DND-41 (cell line): ENCODE data around the gene NIPAL3.

Experiments used
- ATAC-seq: fragments of 200-7000 bp; cut with Tn5 transposase; 3 replicates; pipeline ENCODE4 v1.9.1; 2021; ENCODE audit warnings: low read depth; ENCODE audit not compliant: insufficient read depth
- DNase-seq: peaks from one replicate; pipeline ENCODE4 v3.0.0-alpha.2; 2020
- H2AFZ ChIP-seq: 2 replicates; pipeline ENCODE4 v1.6.0; 2012; ENCODE audit warnings: low read depth, low read length
- H3K27ac ChIP-seq: 2 replicates; pipeline ENCODE4 v1.5.1; 2012; ENCODE audit warnings: low read length, inconsistent platforms
- H3K27me3 ChIP-seq: fragments of 200-600 bp; sonication (generic); 2 replicates; pipeline ENCODE4 v1.6.0; 2012; ENCODE audit warnings: low read length, mild to moderate bottlenecking, inconsistent platforms; ENCODE audit not compliant: insufficient read depth, poor library complexity
- H3K36me3 ChIP-seq: 2 replicates; pipeline ENCODE4 v1.5.1; 2012; ENCODE audit warnings: low read length, inconsistent platforms; ENCODE audit not compliant: insufficient read depth
- H3K4me1 ChIP-seq: 2 replicates; pipeline ENCODE4 v1.5.1; 2012; ENCODE audit warnings: mild to moderate bottlenecking, low read length; ENCODE audit not compliant: insufficient read depth
- H3K4me2 ChIP-seq: 2 replicates; pipeline ENCODE4 v1.6.0; 2012; ENCODE audit warnings: mild to moderate bottlenecking, moderate library complexity, low read length, inconsistent platforms; ENCODE audit not compliant: insufficient read depth
- H3K4me3 ChIP-seq, 2 experiments: fragments of 200-600 bp in 1 of 2; shearing (Covaris generic) in 1 of 2; 2 replicates each; pipeline ENCODE4 v1.5.1; 2012 to 2016; ENCODE audit warnings: inconsistent platforms in 2 of 2, low read length in 2 of 2, mild to moderate bottlenecking in 2 of 2, low read depth in 1 of 2, moderate library complexity in 1 of 2
- H3K79me2 ChIP-seq: 2 replicates; pipeline ENCODE4 v1.6.0; 2012; ENCODE audit warnings: low read length, inconsistent platforms; ENCODE audit not compliant: insufficient read depth
- H3K9ac ChIP-seq: 2 replicates; pipeline ENCODE4 v1.6.0; 2012; ENCODE audit warnings: low read depth, mild to moderate bottlenecking, inconsistent platforms, low read length, moderate library complexity
- H3K9me3 ChIP-seq: 2 replicates; pipeline ENCODE4 v1.5.1; 2012; ENCODE audit warnings: low read length, moderate library complexity, mild to moderate bottlenecking, inconsistent platforms; ENCODE audit not compliant: insufficient read depth, severe bottlenecking
- H4K20me1 ChIP-seq: 2 replicates; pipeline ENCODE4 v1.6.0; 2012; ENCODE audit warnings: low read length; ENCODE audit not compliant: insufficient read depth
- EZH2 ChIP-seq: IDR thresholded peaks from 3 replicates; pipeline ENCODE4 v1.6.1; 2012; ENCODE audit warnings: borderline replicate concordance, low read depth, mild to moderate bottlenecking, moderate library complexity, low read length, inconsistent platforms; ENCODE audit not compliant: severe bottlenecking
- TF ChIP-seq, protein P1 (sequence below): IDR thresholded peaks from 2 replicates; pipeline ENCODE4 v1.5.1; 2012; ENCODE audit warnings: borderline replicate concordance, low read length, moderate library complexity, mild to moderate bottlenecking; ENCODE audit not compliant: poor library complexity, severe bottlenecking; ENCODE audit errors: extremely low read depth

NIPAL3 gene

DNA sequence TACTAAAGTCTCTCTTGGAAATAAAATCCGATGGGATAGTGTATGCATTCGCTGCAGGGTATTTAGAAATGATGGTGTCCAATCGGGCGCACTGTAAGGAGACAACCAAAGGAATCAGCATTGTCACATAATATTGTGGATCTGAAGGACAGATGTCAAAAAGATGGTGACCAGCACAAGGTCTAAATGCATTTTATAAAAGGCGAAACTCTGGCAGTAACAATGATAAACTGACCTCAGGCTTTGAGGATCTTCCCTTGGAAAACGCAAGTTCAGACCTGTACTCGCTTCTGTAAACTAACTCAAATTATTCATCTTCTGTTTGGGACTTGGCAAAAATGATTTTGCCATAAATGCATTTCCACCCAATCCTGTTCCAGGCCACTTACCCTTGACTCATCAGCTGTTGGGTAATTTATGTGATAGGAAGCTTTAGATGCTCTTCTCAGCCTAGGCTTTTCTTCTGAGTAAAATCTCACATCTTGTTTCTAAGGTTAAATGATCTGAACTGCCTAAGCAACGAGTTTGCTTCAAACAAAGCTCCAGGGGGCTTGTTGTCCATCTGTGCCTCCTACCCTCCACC lies 35.8 kb upstream of the NIPAL3 start:
- H3K27ac ChIP-seq, result no peak overlapping the region
- H3K36me3 ChIP-seq, result no peaks in the 10 kb centered on the region
- peaks cover 18% of the 10 kb centered on the region for H3K27me3 ChIP-seq
- ATAC-seq, result no peak
- H3K4me1 ChIP-seq, result no peaks in the 10 kb centered on the region
- H3K4me3 ChIP-seq, result no peak overlapping the region
- no peak overlapping the region for H3K4me2 ChIP-seq
- no peak overlapping the region for H3K9ac ChIP-seq
- no peaks in the 10 kb centered on the region for H3K79me2 ChIP-seq
- H3K9me3 ChIP-seq, result no peaks in the 10 kb centered on the region
- no peak for TF ChIP-seq EZH2
- no peak overlapping the region for H2AFZ ChIP-seq
- no peaks in the 10 kb centered on the region for H4K20me1 ChIP-seq
- DNase-seq, result no peak

DNA sequence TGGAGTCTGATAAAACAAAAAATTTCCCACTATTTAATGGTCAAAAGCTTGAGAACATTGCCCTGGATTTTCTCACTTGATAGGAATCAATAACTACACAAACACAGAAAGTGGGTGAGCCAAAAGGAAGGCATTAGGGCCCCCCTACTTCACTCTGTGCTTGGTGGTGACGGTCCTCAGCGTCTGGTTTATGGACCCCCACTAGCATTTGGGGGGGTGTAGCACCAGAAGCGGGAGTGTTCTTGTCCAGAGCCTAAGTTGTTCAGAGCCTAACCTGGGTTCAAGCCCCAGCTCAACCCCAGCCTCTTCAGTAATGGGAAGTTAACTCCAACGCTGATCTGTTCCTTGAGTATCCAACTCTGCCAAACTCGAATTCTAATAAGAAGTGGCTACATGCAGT lies 35.1 kb upstream of the NIPAL3 start:
- H3K27ac ChIP-seq, result no peak overlapping the region
- TF ChIP-seq, protein P1, sequence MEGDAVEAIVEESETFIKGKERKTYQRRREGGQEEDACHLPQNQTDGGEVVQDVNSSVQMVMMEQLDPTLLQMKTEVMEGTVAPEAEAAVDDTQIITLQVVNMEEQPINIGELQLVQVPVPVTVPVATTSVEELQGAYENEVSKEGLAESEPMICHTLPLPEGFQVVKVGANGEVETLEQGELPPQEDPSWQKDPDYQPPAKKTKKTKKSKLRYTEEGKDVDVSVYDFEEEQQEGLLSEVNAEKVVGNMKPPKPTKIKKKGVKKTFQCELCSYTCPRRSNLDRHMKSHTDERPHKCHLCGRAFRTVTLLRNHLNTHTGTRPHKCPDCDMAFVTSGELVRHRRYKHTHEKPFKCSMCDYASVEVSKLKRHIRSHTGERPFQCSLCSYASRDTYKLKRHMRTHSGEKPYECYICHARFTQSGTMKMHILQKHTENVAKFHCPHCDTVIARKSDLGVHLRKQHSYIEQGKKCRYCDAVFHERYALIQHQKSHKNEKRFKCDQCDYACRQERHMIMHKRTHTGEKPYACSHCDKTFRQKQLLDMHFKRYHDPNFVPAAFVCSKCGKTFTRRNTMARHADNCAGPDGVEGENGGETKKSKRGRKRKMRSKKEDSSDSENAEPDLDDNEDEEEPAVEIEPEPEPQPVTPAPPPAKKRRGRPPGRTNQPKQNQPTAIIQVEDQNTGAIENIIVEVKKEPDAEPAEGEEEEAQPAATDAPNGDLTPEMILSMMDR, result no peak
- TF ChIP-seq EZH2, result no peak
- no peak overlapping the region for H3K4me3 ChIP-seq
- H3K36me3 ChIP-seq, result no peaks in the 10 kb centered on the region
- H3K9me3 ChIP-seq, result no peaks in the 10 kb centered on the region
- no peak overlapping the region for H3K9ac ChIP-seq
- H2AFZ ChIP-seq, result no peak overlapping the region
- no peaks in the 10 kb centered on the region for H3K4me1 ChIP-seq
- no peak for DNase-seq
- H3K79me2 ChIP-seq, result no peaks in the 10 kb centered on the region
- ATAC-seq, result no peak
- H3K4me2 ChIP-seq, result no peak overlapping the region
- no peaks in the 10 kb centered on the region for H4K20me1 ChIP-seq
- H3K27me3 ChIP-seq, result peaks cover 18% of the 10 kb centered on the region

DNA sequence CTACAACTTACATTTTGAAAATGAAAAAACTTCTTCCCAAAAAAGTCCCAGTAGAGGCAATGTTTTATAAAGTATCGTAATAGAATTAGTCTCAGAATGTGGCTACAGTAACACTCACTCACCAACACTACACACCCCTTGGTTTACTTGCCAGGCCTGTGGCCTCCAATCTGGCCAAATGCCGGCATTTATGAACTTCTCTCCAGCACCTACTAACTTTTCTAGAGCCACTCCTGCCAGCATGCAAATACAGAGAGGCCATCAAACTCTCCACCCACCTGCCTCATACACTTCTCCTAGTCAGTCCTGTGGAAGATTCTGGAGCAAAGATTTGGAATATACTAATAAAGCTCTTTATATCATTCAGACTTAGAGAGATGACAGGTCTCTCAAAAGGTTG lies 34.3 kb upstream of the NIPAL3 start:
- Histone ChIP-seq H3K4me3 (no peak overlapping the region), H3K4me2 (no peak overlapping the region), H3K4me1 (no peaks in the 10 kb centered on the region), H3K36me3 (no peaks in the 10 kb centered on the region), H3K79me2 (no peaks in the 10 kb centered on the region), H4K20me1 (no peaks in the 10 kb centered on the region), H3K9me3 (no peaks in the 10 kb centered on the region), H3K27me3 (peaks cover 18% of the 10 kb centered on the region), H3K27ac (no peak overlapping the region), H3K9ac (no peak overlapping the region), H2AFZ (no peak overlapping the region)
- TF ChIP-seq, protein P1, result no peak
- TF ChIP-seq EZH2, result no peak
- ATAC-seq, result no peak
- DNase-seq, result no peak

DNA sequence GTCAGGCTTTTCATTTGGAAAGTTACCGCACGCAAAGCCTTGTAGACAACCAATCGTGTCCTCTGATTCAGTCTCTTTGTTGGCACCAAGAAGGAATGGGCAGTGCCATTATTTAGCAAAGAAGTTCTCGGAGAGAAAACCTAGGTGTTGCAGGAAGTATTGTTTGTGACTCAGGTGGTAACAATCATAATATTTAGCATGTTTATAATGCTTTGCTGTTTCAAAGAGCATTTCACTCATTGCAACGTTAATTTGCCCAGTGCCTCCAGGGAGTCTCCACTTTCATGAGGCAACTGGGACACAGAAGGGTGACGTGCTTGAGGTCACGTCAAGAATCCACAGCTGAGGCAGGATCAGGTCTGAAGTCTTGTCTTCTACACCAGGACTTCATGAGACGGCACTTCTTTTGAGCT lies 33.4 kb upstream of the NIPAL3 start:
- no peak for TF ChIP-seq EZH2
- TF ChIP-seq, protein P1, result no peak
- no peaks in the 10 kb centered on the region for H3K4me1 ChIP-seq
- no peak overlapping the region for H3K4me2 ChIP-seq
- no peaks in the 10 kb centered on the region for H3K79me2 ChIP-seq
- no peak overlapping the region for H3K4me3 ChIP-seq
- DNase-seq (no peak), ATAC-seq (no peak)
- H3K9me3 ChIP-seq, result no peaks in the 10 kb centered on the region
- no peak overlapping the region for H3K9ac ChIP-seq
- no peak overlapping the region for H3K27ac ChIP-seq
- no peak overlapping the region for H2AFZ ChIP-seq
- H3K27me3 ChIP-seq, result peaks cover 14% of the 10 kb centered on the region
- no peaks in the 10 kb centered on the region for H3K36me3 ChIP-seq
- H4K20me1 ChIP-seq, result no peaks in the 10 kb centered on the region
